H9 (cell line): Measurements from ENCODE around the gene PPP2R3A. TPM values are rescaled to one million over a fixed set of nuclear protein-coding genes. Genes with fewer than 3 reads are reported as not detected.

Experiments used
- DNase-seq: peaks from one replicate; pipeline ENCODE4 v3.0.0-alpha.2; 2017
- H2AFZ ChIP-seq: one replicate; pipeline ENCODE4 v1.6.1; 2013; ENCODE audit warnings: mild to moderate bottlenecking, low read length, control low read depth, moderate library complexity
- H2AK5ac ChIP-seq: 2 replicates; pipeline ENCODE4 v1.6.1; 2013; ENCODE audit warnings: low read length, control low read depth, mixed read lengths; ENCODE audit not compliant: insufficient read length
- H2BK120ac ChIP-seq: one replicate; pipeline ENCODE4 v1.6.1; 2013; ENCODE audit warnings: low read depth, mild to moderate bottlenecking, low read length, control low read depth, inconsistent platforms; ENCODE audit not compliant: poor library complexity, severe bottlenecking
- H2BK12ac ChIP-seq: 2 replicates; pipeline ENCODE4 v1.6.1; 2013; ENCODE audit warnings: low read length, control low read depth, mixed read lengths, low read depth; ENCODE audit not compliant: insufficient read length
- H2BK15ac ChIP-seq: 2 replicates; pipeline ENCODE4 v1.6.1; 2013; ENCODE audit warnings: low read depth, low read length, control low read depth
- H2BK20ac ChIP-seq: one replicate; pipeline ENCODE4 v1.6.1; 2013; ENCODE audit warnings: low read depth, mild to moderate bottlenecking, low read length, control low read depth, inconsistent platforms; ENCODE audit not compliant: poor library complexity, severe bottlenecking
- H2BK5ac ChIP-seq: 2 replicates; pipeline ENCODE4 v1.6.1; 2013; ENCODE audit warnings: low read length, control low read depth, mixed read lengths; ENCODE audit not compliant: insufficient read length
- H3K14ac ChIP-seq: 2 replicates; pipeline ENCODE4 v1.6.1; 2013; ENCODE audit warnings: low read length, control low read depth; ENCODE audit not compliant: insufficient read depth
- H3K18ac ChIP-seq: 2 replicates; pipeline ENCODE4 v1.6.1; 2013; ENCODE audit warnings: low read depth, mild to moderate bottlenecking, mixed read lengths, low read length, control low read depth; ENCODE audit not compliant: insufficient read length
- H3K23ac ChIP-seq: 2 replicates; pipeline ENCODE4 v1.6.1; 2013; ENCODE audit warnings: low read length, control low read depth, mixed read lengths, low read depth; ENCODE audit not compliant: insufficient read length
- H3K23me2 ChIP-seq: 2 replicates; pipeline ENCODE4 v1.6.1; 2013; ENCODE audit warnings: low read depth, mild to moderate bottlenecking, mixed read lengths, low read length, control low read depth; ENCODE audit not compliant: insufficient read length, poor library complexity, severe bottlenecking
- H3K27ac ChIP-seq: 2 replicates; pipeline ENCODE4 v1.5.1; 2013; ENCODE audit warnings: low read length, control low read depth, mixed read lengths, low read depth; ENCODE audit not compliant: insufficient read length
- H3K27me3 ChIP-seq: 2 replicates; pipeline ENCODE4 v1.6.1; 2013; ENCODE audit warnings: low read length, control low read depth, inconsistent platforms; ENCODE audit not compliant: insufficient read depth
- H3K4ac ChIP-seq: 2 replicates; pipeline ENCODE4 v1.6.1; 2013; ENCODE audit warnings: low read depth, mild to moderate bottlenecking, control low read depth, inconsistent platforms, low read length, moderate library complexity
- H3K4me1 ChIP-seq: 2 replicates; pipeline ENCODE4 v1.6.1; 2013; ENCODE audit warnings: low read length, control low read depth, inconsistent platforms; ENCODE audit not compliant: insufficient read depth
- H3K4me2 ChIP-seq: 2 replicates; pipeline ENCODE4 v1.6.1; 2013; ENCODE audit warnings: low read length, control low read depth, mixed read lengths; ENCODE audit not compliant: insufficient read length, insufficient read depth
- H3K56ac ChIP-seq: 2 replicates; pipeline ENCODE4 v1.6.1; 2013; ENCODE audit warnings: low read depth, mild to moderate bottlenecking, mixed read lengths, low read length, control low read depth; ENCODE audit not compliant: insufficient read length
- H3K79me1 ChIP-seq: 2 replicates; pipeline ENCODE4 v1.6.1; 2013; ENCODE audit warnings: low read depth, mild to moderate bottlenecking, moderate library complexity, low read length, control low read depth, inconsistent platforms; ENCODE audit not compliant: insufficient read depth, poor library complexity, severe bottlenecking
- H3K79me2 ChIP-seq: 2 replicates; pipeline ENCODE4 v1.6.1; 2013; ENCODE audit warnings: low read length, control low read depth, inconsistent platforms; ENCODE audit not compliant: insufficient read depth
- H3K9ac ChIP-seq: 2 replicates; pipeline ENCODE4 v1.6.1; 2013; ENCODE audit warnings: low read length, control low read depth, mixed read lengths; ENCODE audit not compliant: insufficient read length; ENCODE audit errors: extremely low read depth
- H3K9me3 ChIP-seq: one replicate; pipeline ENCODE4 v1.6.1; 2013; ENCODE audit warnings: low read depth, low read length, inconsistent platforms; ENCODE audit not compliant: control insufficient read depth
- H3T11ph ChIP-seq: one replicate; pipeline ENCODE4 v1.6.1; 2013; ENCODE audit warnings: mild to moderate bottlenecking, low read length, control low read depth, inconsistent platforms
- H4K20me1 ChIP-seq: one replicate; pipeline ENCODE4 v1.6.1; 2013; ENCODE audit not compliant: control insufficient read depth, insufficient read length, insufficient read depth
- H4K5ac ChIP-seq: 2 replicates; pipeline ENCODE4 v1.6.1; 2013; ENCODE audit warnings: low read depth, mild to moderate bottlenecking, mixed read lengths, low read length, control low read depth; ENCODE audit not compliant: insufficient read length
- H4K8ac ChIP-seq: replicated peaks from 2 replicates; pipeline ENCODE4 v1.6.1; 2013; ENCODE audit warnings: low read length, control low read depth, mixed read lengths, low read depth; ENCODE audit not compliant: insufficient read length
- H4K91ac ChIP-seq: 2 replicates; pipeline ENCODE4 v1.6.1; 2013; ENCODE audit warnings: low read depth, mild to moderate bottlenecking, moderate library complexity, mixed read lengths, low read length, control low read depth; ENCODE audit not compliant: insufficient read length
- H3K27ac Mint-ChIP-seq, 3 experiments: 2 replicates in 2 of 3; 3 replicates in 1 of 3; pipeline ENCODE4 v1.8.0; 2020 to 2021; ENCODE audit warnings: mixed read lengths in 3 of 3, mild to moderate bottlenecking in 1 of 3, moderate library complexity in 1 of 3
- H3K27me3 Mint-ChIP-seq: 2 replicates; pipeline ENCODE4 v1.8.0; 2021; ENCODE audit warnings: low read depth, mild to moderate bottlenecking, moderate library complexity, mixed read lengths
- H3K36me3 Mint-ChIP-seq, 3 experiments: 2 replicates in 2 of 3; 3 replicates in 1 of 3; pipeline ENCODE4 v1.8.0; 2020 to 2021; ENCODE audit warnings: low read depth in 3 of 3, mixed read lengths in 3 of 3; ENCODE audit not compliant: insufficient read depth in 1 of 3
- H3K4me1 Mint-ChIP-seq, 2 experiments: 2 replicates each; pipeline ENCODE4 v1.8.0; 2020; ENCODE audit warnings: mixed read lengths in 2 of 2
- H3K4me3 Mint-ChIP-seq, 2 experiments: 2 replicates in 1 of 2; 3 replicates in 1 of 2; pipeline ENCODE4 v1.8.0; 2020 to 2021; ENCODE audit warnings: mild to moderate bottlenecking in 2 of 2, mixed read lengths in 2 of 2, moderate library complexity in 1 of 2
- H3K9me3 Mint-ChIP-seq, 2 experiments: 2 replicates in 1 of 2; 3 replicates in 1 of 2; pipeline ENCODE4 v1.8.0; 2020; ENCODE audit warnings: mild to moderate bottlenecking in 2 of 2, mixed read lengths in 2 of 2, moderate library complexity in 1 of 2
- CTCF ChIP-seq: fragments of 200-600 bp; sonication (generic); conservative IDR thresholded peaks from 3 replicates; pipeline ENCODE4 v1.8.0; 2021; ENCODE audit warnings: antibody characterized with exemption, mild to moderate bottlenecking
- WGBS: extraction: QIAGEN DNeasy Blood & Tissue Kit; methylation state at CpG from one replicate; pipeline ENCODE4 v1.1.7; 2013; ENCODE audit warnings: missing lambda C conversion rate, low lambda C conversion rate, mixed read lengths; ENCODE audit not compliant: insufficient read length; ENCODE audit errors: extremely low coverage; 5-methylcytosine and 5-hydroxymethylcytosine counted together
- total RNA-seq: library from RNA; stranded (reverse); gene quantifications from 2 replicates; pipeline ENCODE4 v1.2.1, GENCODE V29; 2021

Gene PPP2R3A
- total RNA-seq, 1 experiment from 2014 or later: 12.4 TPM

- Histone ChIP-seq H3T11ph (no peak overlapping the region), H2BK120ac (no peak overlapping the region), H3K56ac (no peak overlapping the region), H3K27me3 (no peaks in the 10 kb centered on the region), H4K5ac (no peak overlapping the region), H4K91ac (no peak overlapping the region), H3K9ac (no peak overlapping the region), H4K8ac (no peak overlapping the region), H4K20me1 (no peaks in the 10 kb centered on the region), H3K79me1 (no peaks in the 10 kb centered on the region), H3K4ac (no peak overlapping the region), H2AFZ (no peak overlapping the region), H2BK15ac (no peak overlapping the region), H3K27ac (no peak overlapping the region), H3K23ac (no peak overlapping the region), H3K14ac (no peak overlapping the region), H3K23me2 (no peaks in the 10 kb centered on the region), H3K4me2 (no peak overlapping the region), H3K79me2 (no peaks in the 10 kb centered on the region), H2AK5ac (no peak overlapping the region), H2BK5ac (no peak overlapping the region), H2BK20ac (no peak overlapping the region), H3K4me1 (no peaks in the 10 kb centered on the region), H3K18ac (no peak overlapping the region), H2BK12ac (no peak overlapping the region), H3K9me3 (no peaks in the 10 kb centered on the region)
- Mint-ChIP-seq H3K4me1 (peaks cover 2 to 3% of the 10 kb centered on the region in 2 experiments; a peak in 3 of 4 replicates), H3K27ac (peak overlapping the region in 2 of 3 experiments; percentile 20 to 62; a peak in 4 of 7 replicates), H3K27me3 (no peaks in the 10 kb centered on the region), H3K9me3 (no peaks in the 10 kb centered on the region), H3K36me3 (peaks cover 0 to 15% (median 5%) of the 10 kb centered on the region in 3 experiments; a peak in 4 of 7 replicates), H3K4me3 (no peak overlapping the region)
- no peak; the same call in 2 of the 3 replicates for TF ChIP-seq CTCF
- WGBS: no CpG with 5 or more reads among the region's 9 CpGs
- DNase-seq: no peak
Observed at GRCh38 chr3:136070953-136071949, 105.7 kb downstream of the PPP2R3A start.
